GM10248 (cell line): Measurements from ENCODE around the gene EPS15.

Experiments
- CTCF ChIA-PET: fragments of 300-600 bp; sonication (Branson Sonifier 250); formaldehyde crosslinking; extraction: SDS; loops from one replicate; lab custom pipeline; 2021; ENCODE audit warnings: antibody characterized with exemption; lab: Yijun Ruan, JAX
- POLR2A ChIA-PET: fragments of 350-650 bp; sonication (Branson Sonifier 250); formaldehyde crosslinking; extraction: SDS; loops from one replicate; lab custom pipeline; 2020; ENCODE audit warnings: antibody characterized with exemption; lab: Yijun Ruan, JAX
- DNase-seq: peaks from one replicate; pipeline ENCODE4 v3.0.0; 2012; ENCODE audit errors: extremely low spot score
- TF ChIP-seq, protein P1 (sequence below): IDR thresholded peaks from 2 replicates; pipeline ENCODE4 v1.5.1; 2012; ENCODE audit warnings: mild to moderate bottlenecking, low read depth; ENCODE audit errors: extremely low read depth, missing control alignments, control extremely low read depth

The EPS15 gene

GRCh38 chr1:51322417-51323101 is 196.5 kb downstream of the EPS15 start:
- no peak for DNase-seq
- POLR2A ChIA-PET, result no interaction called here
- TF ChIP-seq, protein P1, sequence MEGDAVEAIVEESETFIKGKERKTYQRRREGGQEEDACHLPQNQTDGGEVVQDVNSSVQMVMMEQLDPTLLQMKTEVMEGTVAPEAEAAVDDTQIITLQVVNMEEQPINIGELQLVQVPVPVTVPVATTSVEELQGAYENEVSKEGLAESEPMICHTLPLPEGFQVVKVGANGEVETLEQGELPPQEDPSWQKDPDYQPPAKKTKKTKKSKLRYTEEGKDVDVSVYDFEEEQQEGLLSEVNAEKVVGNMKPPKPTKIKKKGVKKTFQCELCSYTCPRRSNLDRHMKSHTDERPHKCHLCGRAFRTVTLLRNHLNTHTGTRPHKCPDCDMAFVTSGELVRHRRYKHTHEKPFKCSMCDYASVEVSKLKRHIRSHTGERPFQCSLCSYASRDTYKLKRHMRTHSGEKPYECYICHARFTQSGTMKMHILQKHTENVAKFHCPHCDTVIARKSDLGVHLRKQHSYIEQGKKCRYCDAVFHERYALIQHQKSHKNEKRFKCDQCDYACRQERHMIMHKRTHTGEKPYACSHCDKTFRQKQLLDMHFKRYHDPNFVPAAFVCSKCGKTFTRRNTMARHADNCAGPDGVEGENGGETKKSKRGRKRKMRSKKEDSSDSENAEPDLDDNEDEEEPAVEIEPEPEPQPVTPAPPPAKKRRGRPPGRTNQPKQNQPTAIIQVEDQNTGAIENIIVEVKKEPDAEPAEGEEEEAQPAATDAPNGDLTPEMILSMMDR, result no peak
- CTCF ChIA-PET, result interaction anchor here (1.1 kb wide), 1 partner anchor 10 kb away, joined by 3 read pairs; no protein-coding TSS in a partner anchor

GRCh38 chr1:51321924-51322280 is 197.2 kb downstream of the EPS15 start:
- CTCF ChIA-PET, result interaction anchor here (0.6 to 1.1 kb wide), 2 partner anchors 10 to 56 kb away, joined by 3 read pairs; no protein-coding TSS in a partner anchor
- POLR2A ChIA-PET, result no interaction called here
- TF ChIP-seq, protein P1, result no peak
- DNase-seq, result no peak

DNA sequence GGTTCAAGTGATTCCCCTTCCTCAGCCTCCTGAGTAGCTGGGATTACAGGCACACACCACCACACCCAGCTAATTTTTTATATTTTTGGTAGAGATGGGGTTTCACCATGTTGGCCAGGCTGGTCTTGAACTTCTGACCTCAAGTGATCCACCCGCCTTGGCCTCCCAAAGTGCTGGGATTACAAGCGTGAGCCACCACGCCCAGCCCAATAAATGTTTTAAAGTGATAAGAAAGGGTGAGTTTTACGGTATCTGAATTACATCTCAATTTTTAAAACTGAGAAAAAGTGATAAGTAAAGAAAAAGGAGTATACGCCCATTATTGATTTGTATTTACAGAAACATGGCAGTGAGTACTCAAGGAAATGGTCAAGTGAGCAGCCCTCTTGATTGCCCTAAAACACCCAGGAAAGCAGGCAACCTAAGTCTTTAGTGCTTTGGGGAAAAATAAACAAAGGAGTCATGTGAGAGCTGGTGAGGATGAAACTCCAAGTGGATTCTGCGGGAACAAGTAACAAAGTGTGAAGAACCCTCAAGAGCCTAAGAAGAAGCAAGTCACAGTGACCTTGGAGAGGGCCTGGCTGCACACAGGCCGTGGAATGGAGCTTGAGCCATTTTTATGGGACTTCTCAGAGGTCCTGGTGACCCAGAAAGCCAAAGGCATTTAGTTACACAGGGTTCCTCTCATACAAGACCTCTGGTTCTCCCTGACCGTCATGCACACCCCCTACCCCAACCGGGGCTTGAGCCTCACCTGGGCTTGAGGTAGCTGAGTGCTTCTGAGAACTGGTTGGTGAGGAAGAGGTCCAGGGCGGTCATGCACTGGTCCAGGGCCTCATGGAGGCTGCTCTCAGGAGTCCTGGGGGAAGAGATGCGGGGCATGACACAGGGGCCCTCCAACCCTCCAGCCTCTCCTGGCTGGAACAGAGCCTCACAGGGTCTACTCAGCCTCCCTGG is 197.8 kb downstream of the EPS15 start:
- ChIA-PET CTCF (interaction anchor here (0.6 to 1.1 kb wide), 3 partner anchors 9 to 56 kb away, joined by 3 read pairs; no protein-coding TSS in a partner anchor), POLR2A (no interaction called here)
- DNase-seq, result no peak
- TF ChIP-seq, protein P1, result no peak

DNA sequence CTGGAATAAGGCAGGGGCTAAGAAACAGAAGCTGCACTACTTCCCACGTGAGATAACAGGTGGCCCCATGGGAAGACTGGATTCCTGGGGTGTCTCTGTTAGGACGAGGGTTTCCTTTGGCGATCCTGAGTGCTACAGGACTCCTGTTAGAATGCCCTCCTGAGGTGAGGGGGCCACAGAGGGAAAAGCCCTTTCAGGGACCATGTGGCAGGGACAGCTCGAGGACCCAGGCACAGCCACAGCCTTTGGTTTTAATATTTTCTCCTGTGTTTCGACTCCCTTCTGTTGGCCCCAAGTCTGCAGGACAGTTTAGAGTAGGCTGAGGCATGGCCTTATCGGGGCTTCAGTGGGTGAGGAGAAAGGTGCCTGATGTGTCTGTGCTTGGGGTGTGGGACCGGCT is 201.3 kb downstream of the EPS15 start:
- ChIA-PET CTCF (interaction anchor here (2.2 kb wide), 1 partner anchor 12 kb away, joined by 7 read pairs; no protein-coding TSS in a partner anchor), POLR2A (no interaction called here)
- DNase-seq, result no peak
- TF ChIP-seq, protein P1, result no peak

DNA sequence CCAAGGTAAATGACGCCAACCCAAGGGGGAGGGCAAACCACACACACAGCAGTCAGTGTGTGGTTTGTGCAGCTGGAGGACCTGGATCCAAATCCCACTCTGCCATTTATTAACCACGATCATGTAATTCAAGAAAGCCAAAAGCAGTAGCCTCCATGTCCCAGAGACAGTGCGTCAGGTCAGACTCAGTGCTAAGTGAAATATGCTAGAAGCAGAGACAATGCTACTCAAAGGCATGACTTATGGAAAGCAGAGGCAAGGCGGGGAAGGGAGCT is 202.3 kb downstream of the EPS15 start:
- TF ChIP-seq, protein P1, result no peak
- no peak for DNase-seq
- CTCF ChIA-PET, result interaction anchor here (0.7 to 2.2 kb wide), 2 partner anchors 11 to 13 kb away, joined by 3 to 7 read pairs; no protein-coding TSS in a partner anchor
- POLR2A ChIA-PET, result no interaction called here

GRCh38 chr1:51316113-51316845 is 202.8 kb downstream of the EPS15 start:
- POLR2A ChIA-PET, result no interaction called here

More at GRCh38 chr1:51316113-51316845, 202.8 kb downstream of the EPS15 start:
- TF ChIP-seq, protein P1, result no peak
- no peak for DNase-seq
- CTCF ChIA-PET, result interaction anchor here (2.2 to 5.5 kb wide), 2 partner anchors 11 to 20 kb away, joined by 7 to 47 read pairs; no protein-coding TSS in a partner anchor
